ENCODE results near the gene INPP5A. TPM values are rescaled to one million over a fixed set of nuclear protein-coding genes. Genes with fewer than 3 reads are reported as not detected.

The INPP5A gene
- total RNA-seq, 1 donor from 2014 or later, result 14.2 TPM

GRCh38 chr10:132522521-132523411 lies 14.8 kb upstream of the INPP5A start:
- H3K36me3 ChIP-seq, result no peaks in the 10 kb centered on the region
- H3K4me2 ChIP-seq, result no peak overlapping the region
- peaks cover 54% of the 10 kb centered on the region for H3K27me3 ChIP-seq
- Mint-ChIP-seq H3K4me1 (peaks cover 22% of the 10 kb centered on the region), H3K4me3 (no peak overlapping the region), H3K36me3 (no peaks in the 10 kb centered on the region), H3K27ac (no peak overlapping the region), H3K9me3 (peaks cover under 1% of the 10 kb centered on the region), H3K27me3 (ENCODE audit: insufficient read depth, low read depth) (peaks cover 8% of the 10 kb centered on the region)
- H3K9me3 ChIP-seq (ENCODE audit: low read depth), result no peaks in the 10 kb centered on the region
- H4K20me1 ChIP-seq (ENCODE audit: low read depth), result peaks cover 18% of the 10 kb centered on the region
- no peaks in the 10 kb centered on the region for H3K79me2 ChIP-seq (ENCODE audit: low read depth)
- H2AFZ ChIP-seq (replicated peaks), result no peak overlapping the region
- TF ChIP-seq, protein P1, sequence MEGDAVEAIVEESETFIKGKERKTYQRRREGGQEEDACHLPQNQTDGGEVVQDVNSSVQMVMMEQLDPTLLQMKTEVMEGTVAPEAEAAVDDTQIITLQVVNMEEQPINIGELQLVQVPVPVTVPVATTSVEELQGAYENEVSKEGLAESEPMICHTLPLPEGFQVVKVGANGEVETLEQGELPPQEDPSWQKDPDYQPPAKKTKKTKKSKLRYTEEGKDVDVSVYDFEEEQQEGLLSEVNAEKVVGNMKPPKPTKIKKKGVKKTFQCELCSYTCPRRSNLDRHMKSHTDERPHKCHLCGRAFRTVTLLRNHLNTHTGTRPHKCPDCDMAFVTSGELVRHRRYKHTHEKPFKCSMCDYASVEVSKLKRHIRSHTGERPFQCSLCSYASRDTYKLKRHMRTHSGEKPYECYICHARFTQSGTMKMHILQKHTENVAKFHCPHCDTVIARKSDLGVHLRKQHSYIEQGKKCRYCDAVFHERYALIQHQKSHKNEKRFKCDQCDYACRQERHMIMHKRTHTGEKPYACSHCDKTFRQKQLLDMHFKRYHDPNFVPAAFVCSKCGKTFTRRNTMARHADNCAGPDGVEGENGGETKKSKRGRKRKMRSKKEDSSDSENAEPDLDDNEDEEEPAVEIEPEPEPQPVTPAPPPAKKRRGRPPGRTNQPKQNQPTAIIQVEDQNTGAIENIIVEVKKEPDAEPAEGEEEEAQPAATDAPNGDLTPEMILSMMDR (IDR thresholded peaks at IDR 0.05), result no peak
- TF ChIP-seq EZH2phosphoT487 (IDR thresholded peaks at IDR 0.05) (no peak), EZH2 (IDR thresholded peaks at IDR 0.05) (no peak)
- H3K4me1 ChIP-seq, result peaks cover 16% of the 10 kb centered on the region
- no peak overlapping the region for H3K4me3 ChIP-seq
- DNase-seq (ENCODE audit: low spot score), result no peak
- no peaks in the 10 kb centered on the region for H3F3A ChIP-seq (ENCODE audit: low read depth)
- no peak overlapping the region for H3K9ac ChIP-seq
- H3K27ac ChIP-seq, result no peak overlapping the region

- no peak overlapping the region for H3K4me2 ChIP-seq
These were observed 13.8 kb upstream of the INPP5A start for GRCh38 chr10:132523561-132524442.

GRCh38 chr10:132524443-132525285 lies 12.9 kb upstream of the INPP5A start:
- H2AFZ ChIP-seq (replicated peaks), result no peak overlapping the region
- no peak overlapping the region for H3K4me3 ChIP-seq
- TF ChIP-seq, protein P1 (IDR thresholded peaks at IDR 0.05), result no peak
- TF ChIP-seq EZH2 (IDR thresholded peaks at IDR 0.05), result no peak
- TF ChIP-seq EZH2phosphoT487 (IDR thresholded peaks at IDR 0.05), result no peak
- H3K4me1 Mint-ChIP-seq, result peaks cover 14% of the 10 kb centered on the region
- H4K20me1 ChIP-seq (ENCODE audit: low read depth), result peaks cover under 1% of the 10 kb centered on the region
- H3F3A ChIP-seq (ENCODE audit: low read depth), result no peaks in the 10 kb centered on the region
- no peak overlapping the region for H3K4me2 ChIP-seq
- H3K36me3 Mint-ChIP-seq, result peaks cover 3% of the 10 kb centered on the region
- H3K79me2 ChIP-seq (ENCODE audit: low read depth), result no peaks in the 10 kb centered on the region
- H3K27ac ChIP-seq, result no peak overlapping the region
- H3K4me3 Mint-ChIP-seq, result no peak overlapping the region
- H3K36me3 ChIP-seq, result no peaks in the 10 kb centered on the region
- H3K4me1 ChIP-seq, result no peaks in the 10 kb centered on the region
- DNase-seq (ENCODE audit: low spot score), result no peak
- H3K9ac ChIP-seq, result no peak overlapping the region
- H3K9me3 Mint-ChIP-seq, result peaks cover 9% of the 10 kb centered on the region
- peaks cover 51% of the 10 kb centered on the region for H3K27me3 ChIP-seq
- H3K27ac Mint-ChIP-seq, result no peak overlapping the region
- peaks cover 11% of the 10 kb centered on the region for H3K27me3 Mint-ChIP-seq (ENCODE audit: insufficient read depth, low read depth)
- no peaks in the 10 kb centered on the region for H3K9me3 ChIP-seq (ENCODE audit: low read depth)

More at GRCh38 chr10:132523561-132524442, 13.8 kb upstream of the INPP5A start:
- Histone ChIP-seq H3K27ac (no peak overlapping the region), H3K36me3 (no peaks in the 10 kb centered on the region), H3K79me2 (ENCODE audit: low read depth) (no peaks in the 10 kb centered on the region), H3K4me1 (peaks cover 6% of the 10 kb centered on the region), H3K27me3 (peaks cover 54% of the 10 kb centered on the region), H4K20me1 (ENCODE audit: low read depth) (peaks cover 9% of the 10 kb centered on the region), H3F3A (ENCODE audit: low read depth) (no peaks in the 10 kb centered on the region), H3K9ac (no peak overlapping the region), H2AFZ (replicated peaks) (no peak overlapping the region), H3K4me3 (no peak overlapping the region), H3K9me3 (ENCODE audit: low read depth) (no peaks in the 10 kb centered on the region)
- H3K36me3 Mint-ChIP-seq, result peaks cover 3% of the 10 kb centered on the region
- no peak for DNase-seq (ENCODE audit: low spot score)
- TF ChIP-seq EZH2phosphoT487 (IDR thresholded peaks at IDR 0.05) (no peak), EZH2 (IDR thresholded peaks at IDR 0.05) (no peak)
- TF ChIP-seq, protein P1 (IDR thresholded peaks at IDR 0.05), result no peak
- peaks cover 6% of the 10 kb centered on the region for H3K9me3 Mint-ChIP-seq
- peaks cover 10% of the 10 kb centered on the region for H3K27me3 Mint-ChIP-seq (ENCODE audit: insufficient read depth, low read depth)
- H3K4me3 Mint-ChIP-seq, result no peak overlapping the region
- H3K27ac Mint-ChIP-seq, result peak overlapping the region; percentile 44
- H3K4me1 Mint-ChIP-seq, result peaks cover 19% of the 10 kb centered on the region
